GM12874 (cell line): ENCODE results near the gene GAS1.

ENCODE experiments used
- CTCF ChIP-seq: IDR thresholded peaks from 2 replicates; pipeline ENCODE4 v1.5.1; 2011; ENCODE audit warnings: low read depth, mild to moderate bottlenecking, control low read depth, low read length, moderate library complexity; ENCODE audit not compliant: insufficient read depth

Gene GAS1

DNA sequence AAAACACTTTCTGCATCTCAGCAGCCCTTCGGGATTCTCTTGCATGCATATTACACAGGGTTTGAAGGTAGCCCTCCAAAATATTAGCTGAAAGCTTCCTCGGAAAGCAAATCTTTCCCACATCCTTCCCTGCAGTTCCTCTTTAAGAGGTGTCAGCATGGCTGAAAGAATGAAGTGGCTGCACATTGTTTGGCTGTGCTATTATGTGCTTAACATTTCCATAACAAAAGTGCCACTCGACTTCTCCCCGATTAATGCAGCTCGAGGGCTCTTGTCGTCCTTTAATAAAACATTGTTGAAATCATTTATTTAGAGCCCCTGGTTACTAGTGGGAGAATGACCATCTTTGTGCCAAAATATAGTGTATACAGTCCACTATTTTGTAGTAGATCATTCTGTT lies 6.5 kb downstream of the GAS1 start:
- TF ChIP-seq CTCF = no peak

DNA sequence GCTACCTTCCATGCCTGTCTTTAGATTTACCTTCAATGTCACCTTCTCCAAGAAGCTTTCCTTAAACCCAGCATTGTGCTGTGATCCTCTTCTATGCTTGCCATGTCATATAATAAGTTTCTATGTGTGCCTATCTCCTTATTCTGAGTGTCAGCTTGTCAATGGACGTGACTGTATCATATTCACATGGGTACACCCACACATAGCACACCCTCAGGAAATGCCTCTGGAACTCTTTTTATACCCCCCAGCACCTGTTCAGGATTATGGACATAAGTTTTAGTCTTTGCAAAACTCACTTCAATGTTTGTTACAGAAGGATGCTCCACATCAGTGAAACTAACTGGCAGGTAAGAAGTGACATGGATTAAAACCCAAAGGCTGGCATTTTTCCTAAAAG lies 7.4 kb downstream of the GAS1 start:
- TF ChIP-seq CTCF = no peak

GRCh38 chr9:86939321-86939720 lies 8.0 kb downstream of the GAS1 start:
- no peak for TF ChIP-seq CTCF

DNA sequence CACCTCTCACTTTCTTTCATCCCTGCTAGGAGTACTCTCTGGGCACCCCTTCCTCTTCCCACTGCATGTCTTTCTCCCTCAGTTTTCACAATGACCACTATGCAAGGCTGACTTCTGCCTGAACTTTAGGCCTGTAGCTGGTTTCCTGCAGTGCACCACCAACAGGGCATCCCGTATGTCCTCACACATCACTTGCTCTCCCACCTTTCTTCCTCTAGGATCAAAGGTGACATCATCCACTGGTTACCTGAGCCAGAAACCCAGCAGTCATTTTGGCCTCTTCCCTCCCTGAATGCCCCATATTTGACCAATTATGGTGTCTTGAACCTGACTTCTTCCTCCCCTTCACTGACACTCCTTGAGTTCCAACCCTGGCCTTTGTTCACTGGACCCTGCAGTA lies 8.5 kb downstream of the GAS1 start:
- TF ChIP-seq CTCF = no peak

DNA sequence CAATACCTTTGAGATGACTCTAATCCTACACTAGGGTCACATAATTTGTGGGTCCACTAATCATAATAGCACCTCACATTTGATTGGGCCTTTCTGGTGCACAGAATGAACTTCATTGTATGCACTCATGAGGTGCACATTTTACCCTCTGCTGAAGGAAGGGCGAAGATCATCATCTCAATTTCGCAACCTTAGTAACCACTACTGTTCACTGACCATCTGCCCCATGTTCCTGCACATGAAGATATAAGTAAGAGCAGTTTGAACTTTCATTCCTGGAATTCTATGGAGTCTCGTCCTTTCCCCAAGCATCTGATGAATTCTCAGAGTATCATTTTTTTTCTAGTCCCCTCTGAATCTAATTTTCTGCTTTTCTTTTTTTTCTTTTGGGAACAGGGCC lies 21.2 kb downstream of the GAS1 start:
- TF ChIP-seq CTCF = no peak

DNA sequence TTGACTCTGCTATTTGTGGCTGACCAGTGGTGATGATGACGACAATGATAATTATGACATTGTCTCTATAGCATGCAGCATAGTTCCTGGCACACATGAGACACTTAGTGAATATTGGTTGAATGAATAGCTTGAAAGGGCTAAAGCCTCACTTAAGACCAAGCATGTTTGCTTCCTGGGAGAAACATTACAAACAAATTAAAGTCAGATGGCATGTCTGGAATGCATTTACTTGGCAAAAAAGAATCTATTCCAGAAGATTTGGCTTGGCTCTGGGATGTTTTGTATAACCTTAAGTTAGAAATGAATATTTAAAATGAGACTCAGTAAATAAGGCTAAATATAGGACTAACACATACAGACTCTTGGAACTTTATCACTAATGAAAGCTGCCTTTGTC lies 21.6 kb downstream of the GAS1 start:
- TF ChIP-seq CTCF = no peak

GRCh38 chr9:86924206-86924605 lies 23.1 kb downstream of the GAS1 start:
- no peak for TF ChIP-seq CTCF
